GM12878 (cell line): Measurements from ENCODE around the gene FLVCR1.

Experiments
- ASH2L ChIP-seq: fragments of 300-600, 200-600 bp; sonication (generic); IDR thresholded peaks from 2 replicates; pipeline ENCODE4 v1.6.1; 2017; ENCODE audit warnings: low read depth, mild to moderate bottlenecking, borderline replicate concordance
- ATF2 ChIP-seq: IDR thresholded peaks from 2 replicates; pipeline ENCODE4 v1.6.1; 2012; ENCODE audit warnings: low read length, inconsistent platforms
- CBX5 ChIP-seq: sonication (generic); IDR thresholded peaks from 2 replicates; pipeline ENCODE4 v1.6.1; 2016; ENCODE audit warnings: low read depth, moderate library complexity, mild to moderate bottlenecking, inconsistent platforms
- CTCF ChIP-seq, 3 experiments: IDR thresholded peaks in 2 of 3; conservative IDR thresholded peaks in 1 of 3; 2 replicates each; pipeline ENCODE4 v1.5.1; 2011; ENCODE audit warnings: low read depth in 3 of 3, low read length in 3 of 3, mild to moderate bottlenecking in 3 of 3, control low read depth in 2 of 3, moderate library complexity in 2 of 3, inconsistent platforms in 1 of 3, mixed read lengths in 1 of 3; ENCODE audit not compliant: control insufficient read depth in 2 of 3, insufficient read depth in 1 of 3; ENCODE audit errors: extremely low read depth in 1 of 3
- KAT2A ChIP-seq: conservative IDR thresholded peaks from 2 replicates; pipeline ENCODE4 v1.6.1; 2011; ENCODE audit warnings: low read depth, low read length; ENCODE audit not compliant: control insufficient read depth
- POLR2AphosphoS5 ChIP-seq: IDR thresholded peaks from 2 replicates; pipeline ENCODE4 v1.6.1; 2011; ENCODE audit warnings: mild to moderate bottlenecking, low read length, inconsistent platforms
- RB1 ChIP-seq: fragments of 450-650 bp; formaldehyde crosslinking; IDR thresholded peaks from 2 replicates; pipeline ENCODE4 v1.6.1; 2017; ENCODE audit warnings: mild to moderate bottlenecking, borderline replicate concordance
- REST ChIP-seq: IDR thresholded peaks from 2 replicates; pipeline ENCODE4 v1.6.1; 2012; ENCODE audit warnings: mild to moderate bottlenecking, low read depth, low read length
- SP1 ChIP-seq: IDR thresholded peaks from one replicate; pipeline ENCODE4 v1.6.1; 2011; ENCODE audit warnings: low read depth, low read length
- ZBTB40 ChIP-seq: fragments of 450-650 bp; IDR thresholded peaks from 2 replicates; pipeline ENCODE4 v1.6.1; 2016; ENCODE audit warnings: mild to moderate bottlenecking, moderate library complexity, borderline replicate concordance
- ZZZ3 ChIP-seq: IDR thresholded peaks from 2 replicates; pipeline ENCODE4 v1.6.1; 2011; ENCODE audit warnings: low read depth; ENCODE audit not compliant: control insufficient read depth, insufficient read length

GRCh38 chr1:212828395-212828794 lies 29.7 kb upstream of the FLVCR1 start:
- TF ChIP-seq POLR2AphosphoS5 (no peak), CTCF (IDR thresholded peaks at IDR 0.05 in 2 of 3, conservative IDR thresholded peaks at IDR 0.05 in 1 of 3; ENCODE audit: control insufficient read depth in 2 of 3, extremely low read depth in 1 of 3, insufficient read depth in 1 of 3, low read depth in 3 of 3, low read length in 3 of 3) (no peak), KAT2A (no peak), SP1 (no peak), ATF2 (no peak), REST (no peak), ZBTB40 (no peak), RB1 (no peak), ZZZ3 (no peak), CBX5 (no peak), ASH2L (no peak)
